WTC11 (cell line): ENCODE data around the gene TTN. TPM values are rescaled to one million over a fixed set of nuclear protein-coding genes. Genes with fewer than 3 reads are reported as not detected.

Source experiments
- ATAC-seq: fragments of 200-7000 bp; cut with Tn5 transposase; 2 replicates; pipeline ENCODE4 v1.10.0; 2021; ENCODE audit warnings: mild to moderate bottlenecking, moderate library complexity
- CTCF ChIA-PET: fragments of 300-600 bp; sonication (Branson Sonifier 250); formaldehyde crosslinking; loops from one replicate; lab custom pipeline; 2021; ENCODE audit warnings: antibody characterized with exemption; lab: Charles Lee
- POLR2A ChIA-PET: fragments of 350-600 bp; sonication (Branson Sonifier 250); formaldehyde crosslinking; loops from one replicate; lab custom pipeline; 2021; ENCODE audit warnings: antibody characterized with exemption; lab: Charles Lee
- DNase-seq: peaks from one replicate; pipeline ENCODE4 v3.0.0; 2021; ENCODE audit warnings: low spot score
- H3K27ac Mint-ChIP-seq: 2 replicates; pipeline ENCODE4 v1.8.0; 2021; ENCODE audit warnings: mixed read lengths
- H3K27me3 Mint-ChIP-seq: 2 replicates; pipeline ENCODE4 v1.8.0; 2021; ENCODE audit warnings: low read depth, mild to moderate bottlenecking, moderate library complexity, mixed read lengths
- H3K36me3 Mint-ChIP-seq: 2 replicates; pipeline ENCODE4 v1.8.0; 2021; ENCODE audit warnings: mixed read lengths
- H3K4me1 Mint-ChIP-seq: 2 replicates; pipeline ENCODE4 v1.8.0; 2022; ENCODE audit warnings: mixed read lengths
- H3K4me3 Mint-ChIP-seq: 2 replicates; pipeline ENCODE4 v1.8.0; 2021; ENCODE audit warnings: mild to moderate bottlenecking, moderate library complexity, mixed read lengths
- H3K9me3 Mint-ChIP-seq: 2 replicates; pipeline ENCODE4 v1.8.0; 2021; ENCODE audit warnings: mixed read lengths
- ATF1 ChIP-seq: sonication (generic); formaldehyde crosslinking; IDR thresholded peaks from 2 replicates; pipeline ENCODE4 v1.8.1; 2023; ENCODE audit warnings: mild to moderate bottlenecking, moderate library complexity, missing genetic modification reagents
- ATF2 ChIP-seq: sonication (generic); formaldehyde crosslinking; IDR thresholded peaks from 2 replicates; pipeline ENCODE4 v1.8.1; 2022; ENCODE audit warnings: low read depth, missing genetic modification reagents, borderline replicate concordance
- CREM ChIP-seq: sonication (generic); formaldehyde crosslinking; IDR thresholded peaks from 2 replicates; pipeline ENCODE4 v1.8.1; 2022; ENCODE audit warnings: mild to moderate bottlenecking, missing genetic modification reagents, moderate library complexity
- FOXJ3 ChIP-seq: sonication (generic); formaldehyde crosslinking; IDR thresholded peaks from 2 replicates; pipeline ENCODE4 v1.9.0; 2021; ENCODE audit warnings: missing genetic modification reagents, mild to moderate bottlenecking, borderline replicate concordance
- IRF2 ChIP-seq: sonication (generic); formaldehyde crosslinking; IDR thresholded peaks from 2 replicates; pipeline ENCODE4 v1.8.0; 2022; ENCODE audit warnings: low read depth, missing genetic modification reagents, borderline replicate concordance
- JUN ChIP-seq: sonication (generic); formaldehyde crosslinking; IDR thresholded peaks from 2 replicates; pipeline ENCODE4 v1.8.0; 2023; ENCODE audit warnings: mild to moderate bottlenecking, missing genetic modification reagents
- KAT7 ChIP-seq: sonication (generic); formaldehyde crosslinking; IDR thresholded peaks from 2 replicates; pipeline ENCODE4 v1.8.1; 2023; ENCODE audit warnings: missing genetic modification reagents, mild to moderate bottlenecking, borderline replicate concordance
- MAX ChIP-seq: sonication (generic); formaldehyde crosslinking; IDR thresholded peaks from 2 replicates; pipeline ENCODE4 v1.8.0; 2022; ENCODE audit warnings: mild to moderate bottlenecking, missing genetic modification reagents
- NFATC4 ChIP-seq: fragments of 250-450 bp; sonication (Bioruptor Pico); IDR thresholded peaks from 2 replicates; pipeline ENCODE4 v1.9.0; 2021; ENCODE audit warnings: mild to moderate bottlenecking
- RELA ChIP-seq: sonication (generic); formaldehyde crosslinking; IDR thresholded peaks from 2 replicates; pipeline ENCODE4 v1.8.1; 2022; ENCODE audit warnings: missing genetic modification reagents, mild to moderate bottlenecking, borderline replicate concordance
- SMAD4 ChIP-seq: sonication (generic); formaldehyde crosslinking; IDR thresholded peaks from 2 replicates; pipeline ENCODE4 v1.8.0; 2022; ENCODE audit warnings: mild to moderate bottlenecking, missing genetic modification reagents
- SOX15 ChIP-seq: fragments of 250-450 bp; sonication (Bioruptor Pico); IDR thresholded peaks from 2 replicates; pipeline ENCODE4 v1.9.0; 2021; ENCODE audit warnings: mild to moderate bottlenecking
- TP53 ChIP-seq: sonication (generic); formaldehyde crosslinking; IDR thresholded peaks from 2 replicates; pipeline ENCODE4 v1.8.1; 2023; ENCODE audit warnings: mild to moderate bottlenecking, missing genetic modification reagents
- ZNF232 ChIP-seq: sonication (generic); formaldehyde crosslinking; IDR thresholded peaks from 2 replicates; pipeline ENCODE4 v1.8.0; 2022; ENCODE audit warnings: mild to moderate bottlenecking, missing genetic modification reagents
- total RNA-seq: library from RNA; stranded (reverse); gene quantifications from 3 replicates; pipeline ENCODE4 v1.2.3, GENCODE V29; 2021
- TF ChIP-seq, protein P1 (sequence below): fragments of 250-450 bp; sonication (Bioruptor Pico); IDR thresholded peaks from 2 replicates; pipeline ENCODE4 v1.9.0; 2021; ENCODE audit warnings: mild to moderate bottlenecking, borderline replicate concordance
- TF ChIP-seq, protein P2 (sequence below): sonication (generic); formaldehyde crosslinking; IDR thresholded peaks from 2 replicates; pipeline ENCODE4 v1.8.1; 2022; ENCODE audit warnings: missing genetic modification reagents, borderline replicate concordance
- TF ChIP-seq, protein P3 (sequence below): sonication (generic); formaldehyde crosslinking; conservative IDR thresholded peaks from 2 replicates; pipeline ENCODE4 v1.8.1; 2022; ENCODE audit warnings: mild to moderate bottlenecking, missing genetic modification reagents
- TF ChIP-seq, protein P4 (sequence below): sonication (generic); formaldehyde crosslinking; IDR thresholded peaks from 2 replicates; pipeline ENCODE4 v1.8.0; 2022; ENCODE audit warnings: missing genetic modification reagents
- TF ChIP-seq, protein P5 (sequence below): fragments of 250-450 bp; sonication (Bioruptor Pico); IDR thresholded peaks from 2 replicates; pipeline ENCODE4 v1.9.0; 2021; ENCODE audit warnings: mild to moderate bottlenecking

The TTN gene
- total RNA-seq, 1 experiment from 2014 or later, result 4.7 TPM

DNA sequence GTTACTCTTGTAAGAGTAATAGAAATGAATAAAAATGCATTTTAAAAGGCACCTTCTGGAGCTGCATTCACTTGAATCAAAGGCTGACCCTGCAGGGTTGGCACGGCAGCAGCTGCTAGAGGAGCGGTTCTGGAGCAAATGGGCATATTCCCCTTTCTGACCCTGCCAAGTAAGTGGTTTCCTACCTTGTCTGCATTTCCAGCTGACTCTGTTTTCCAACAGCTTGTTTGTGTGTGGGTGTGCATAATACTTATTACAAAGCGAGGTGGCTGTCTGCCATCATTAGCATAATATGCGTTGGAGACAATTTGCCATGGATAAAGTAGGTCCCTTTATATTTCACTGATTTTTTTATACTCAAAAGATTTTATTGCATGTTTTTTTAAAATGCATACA lies 21.3 kb upstream of the TTN start:
- Mint-ChIP-seq H3K4me3 (no peak overlapping the region), H3K4me1 (peaks cover 13% of the 10 kb centered on the region), H3K27me3 (no peaks in the 10 kb centered on the region), H3K9me3 (peaks cover 6% of the 10 kb centered on the region; the same call in 1 of the 2 replicates), H3K27ac (no peak overlapping the region), H3K36me3 (no peaks in the 10 kb centered on the region)
- no peak for DNase-seq
- CTCF ChIA-PET, result no interaction called here
- TF ChIP-seq, protein P1, sequence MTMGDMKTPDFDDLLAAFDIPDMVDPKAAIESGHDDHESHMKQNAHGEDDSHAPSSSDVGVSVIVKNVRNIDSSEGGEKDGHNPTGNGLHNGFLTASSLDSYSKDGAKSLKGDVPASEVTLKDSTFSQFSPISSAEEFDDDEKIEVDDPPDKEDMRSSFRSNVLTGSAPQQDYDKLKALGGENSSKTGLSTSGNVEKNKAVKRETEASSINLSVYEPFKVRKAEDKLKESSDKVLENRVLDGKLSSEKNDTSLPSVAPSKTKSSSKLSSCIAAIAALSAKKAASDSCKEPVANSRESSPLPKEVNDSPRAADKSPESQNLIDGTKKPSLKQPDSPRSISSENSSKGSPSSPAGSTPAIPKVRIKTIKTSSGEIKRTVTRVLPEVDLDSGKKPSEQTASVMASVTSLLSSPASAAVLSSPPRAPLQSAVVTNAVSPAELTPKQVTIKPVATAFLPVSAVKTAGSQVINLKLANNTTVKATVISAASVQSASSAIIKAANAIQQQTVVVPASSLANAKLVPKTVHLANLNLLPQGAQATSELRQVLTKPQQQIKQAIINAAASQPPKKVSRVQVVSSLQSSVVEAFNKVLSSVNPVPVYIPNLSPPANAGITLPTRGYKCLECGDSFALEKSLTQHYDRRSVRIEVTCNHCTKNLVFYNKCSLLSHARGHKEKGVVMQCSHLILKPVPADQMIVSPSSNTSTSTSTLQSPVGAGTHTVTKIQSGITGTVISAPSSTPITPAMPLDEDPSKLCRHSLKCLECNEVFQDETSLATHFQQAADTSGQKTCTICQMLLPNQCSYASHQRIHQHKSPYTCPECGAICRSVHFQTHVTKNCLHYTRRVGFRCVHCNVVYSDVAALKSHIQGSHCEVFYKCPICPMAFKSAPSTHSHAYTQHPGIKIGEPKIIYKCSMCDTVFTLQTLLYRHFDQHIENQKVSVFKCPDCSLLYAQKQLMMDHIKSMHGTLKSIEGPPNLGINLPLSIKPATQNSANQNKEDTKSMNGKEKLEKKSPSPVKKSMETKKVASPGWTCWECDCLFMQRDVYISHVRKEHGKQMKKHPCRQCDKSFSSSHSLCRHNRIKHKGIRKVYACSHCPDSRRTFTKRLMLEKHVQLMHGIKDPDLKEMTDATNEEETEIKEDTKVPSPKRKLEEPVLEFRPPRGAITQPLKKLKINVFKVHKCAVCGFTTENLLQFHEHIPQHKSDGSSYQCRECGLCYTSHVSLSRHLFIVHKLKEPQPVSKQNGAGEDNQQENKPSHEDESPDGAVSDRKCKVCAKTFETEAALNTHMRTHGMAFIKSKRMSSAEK, result no peak
- no peak for TF ChIP-seq MAX (CRISPR knock-in tag)
- TF ChIP-seq KAT7 (CRISPR knock-in tag), result no peak
- TF ChIP-seq, protein P2, sequence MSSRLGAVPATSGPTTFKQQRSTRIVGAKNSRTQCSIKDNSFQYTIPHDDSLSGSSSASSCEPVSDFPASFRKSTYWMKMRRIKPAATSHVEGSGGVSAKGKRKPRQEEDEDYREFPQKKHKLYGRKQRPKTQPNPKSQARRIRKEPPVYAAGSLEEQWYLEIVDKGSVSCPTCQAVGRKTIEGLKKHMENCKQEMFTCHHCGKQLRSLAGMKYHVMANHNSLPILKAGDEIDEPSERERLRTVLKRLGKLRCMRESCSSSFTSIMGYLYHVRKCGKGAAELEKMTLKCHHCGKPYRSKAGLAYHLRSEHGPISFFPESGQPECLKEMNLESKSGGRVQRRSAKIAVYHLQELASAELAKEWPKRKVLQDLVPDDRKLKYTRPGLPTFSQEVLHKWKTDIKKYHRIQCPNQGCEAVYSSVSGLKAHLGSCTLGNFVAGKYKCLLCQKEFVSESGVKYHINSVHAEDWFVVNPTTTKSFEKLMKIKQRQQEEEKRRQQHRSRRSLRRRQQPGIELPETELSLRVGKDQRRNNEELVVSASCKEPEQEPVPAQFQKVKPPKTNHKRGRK (CRISPR knock-in tag), result no peak
- TF ChIP-seq ZNF232 (CRISPR knock-in tag), result no peak
- TF ChIP-seq JUN, result no peak
- TF ChIP-seq, protein P3, sequence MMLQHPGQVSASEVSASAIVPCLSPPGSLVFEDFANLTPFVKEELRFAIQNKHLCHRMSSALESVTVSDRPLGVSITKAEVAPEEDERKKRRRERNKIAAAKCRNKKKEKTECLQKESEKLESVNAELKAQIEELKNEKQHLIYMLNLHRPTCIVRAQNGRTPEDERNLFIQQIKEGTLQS (CRISPR knock-in tag), result no peak
- no peak for TF ChIP-seq SOX15
- TF ChIP-seq TP53 (CRISPR knock-in tag), result no peak
- no peak for TF ChIP-seq ATF1 (CRISPR knock-in tag)
- TF ChIP-seq, protein P4, sequence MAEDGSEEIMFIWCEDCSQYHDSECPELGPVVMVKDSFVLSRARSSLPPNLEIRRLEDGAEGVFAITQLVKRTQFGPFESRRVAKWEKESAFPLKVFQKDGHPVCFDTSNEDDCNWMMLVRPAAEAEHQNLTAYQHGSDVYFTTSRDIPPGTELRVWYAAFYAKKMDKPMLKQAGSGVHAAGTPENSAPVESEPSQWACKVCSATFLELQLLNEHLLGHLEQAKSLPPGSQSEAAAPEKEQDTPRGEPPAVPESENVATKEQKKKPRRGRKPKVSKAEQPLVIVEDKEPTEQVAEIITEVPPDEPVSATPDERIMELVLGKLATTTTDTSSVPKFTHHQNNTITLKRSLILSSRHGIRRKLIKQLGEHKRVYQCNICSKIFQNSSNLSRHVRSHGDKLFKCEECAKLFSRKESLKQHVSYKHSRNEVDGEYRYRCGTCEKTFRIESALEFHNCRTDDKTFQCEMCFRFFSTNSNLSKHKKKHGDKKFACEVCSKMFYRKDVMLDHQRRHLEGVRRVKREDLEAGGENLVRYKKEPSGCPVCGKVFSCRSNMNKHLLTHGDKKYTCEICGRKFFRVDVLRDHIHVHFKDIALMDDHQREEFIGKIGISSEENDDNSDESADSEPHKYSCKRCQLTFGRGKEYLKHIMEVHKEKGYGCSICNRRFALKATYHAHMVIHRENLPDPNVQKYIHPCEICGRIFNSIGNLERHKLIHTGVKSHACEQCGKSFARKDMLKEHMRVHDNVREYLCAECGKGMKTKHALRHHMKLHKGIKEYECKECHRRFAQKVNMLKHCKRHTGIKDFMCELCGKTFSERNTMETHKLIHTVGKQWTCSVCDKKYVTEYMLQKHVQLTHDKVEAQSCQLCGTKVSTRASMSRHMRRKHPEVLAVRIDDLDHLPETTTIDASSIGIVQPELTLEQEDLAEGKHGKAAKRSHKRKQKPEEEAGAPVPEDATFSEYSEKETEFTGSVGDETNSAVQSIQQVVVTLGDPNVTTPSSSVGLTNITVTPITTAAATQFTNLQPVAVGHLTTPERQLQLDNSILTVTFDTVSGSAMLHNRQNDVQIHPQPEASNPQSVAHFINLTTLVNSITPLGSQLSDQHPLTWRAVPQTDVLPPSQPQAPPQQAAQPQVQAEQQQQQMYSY, result no peak
- TF ChIP-seq FOXJ3 (CRISPR knock-in tag), result no peak
- no peak for TF ChIP-seq CREM (CRISPR knock-in tag)
- TF ChIP-seq, protein P5, sequence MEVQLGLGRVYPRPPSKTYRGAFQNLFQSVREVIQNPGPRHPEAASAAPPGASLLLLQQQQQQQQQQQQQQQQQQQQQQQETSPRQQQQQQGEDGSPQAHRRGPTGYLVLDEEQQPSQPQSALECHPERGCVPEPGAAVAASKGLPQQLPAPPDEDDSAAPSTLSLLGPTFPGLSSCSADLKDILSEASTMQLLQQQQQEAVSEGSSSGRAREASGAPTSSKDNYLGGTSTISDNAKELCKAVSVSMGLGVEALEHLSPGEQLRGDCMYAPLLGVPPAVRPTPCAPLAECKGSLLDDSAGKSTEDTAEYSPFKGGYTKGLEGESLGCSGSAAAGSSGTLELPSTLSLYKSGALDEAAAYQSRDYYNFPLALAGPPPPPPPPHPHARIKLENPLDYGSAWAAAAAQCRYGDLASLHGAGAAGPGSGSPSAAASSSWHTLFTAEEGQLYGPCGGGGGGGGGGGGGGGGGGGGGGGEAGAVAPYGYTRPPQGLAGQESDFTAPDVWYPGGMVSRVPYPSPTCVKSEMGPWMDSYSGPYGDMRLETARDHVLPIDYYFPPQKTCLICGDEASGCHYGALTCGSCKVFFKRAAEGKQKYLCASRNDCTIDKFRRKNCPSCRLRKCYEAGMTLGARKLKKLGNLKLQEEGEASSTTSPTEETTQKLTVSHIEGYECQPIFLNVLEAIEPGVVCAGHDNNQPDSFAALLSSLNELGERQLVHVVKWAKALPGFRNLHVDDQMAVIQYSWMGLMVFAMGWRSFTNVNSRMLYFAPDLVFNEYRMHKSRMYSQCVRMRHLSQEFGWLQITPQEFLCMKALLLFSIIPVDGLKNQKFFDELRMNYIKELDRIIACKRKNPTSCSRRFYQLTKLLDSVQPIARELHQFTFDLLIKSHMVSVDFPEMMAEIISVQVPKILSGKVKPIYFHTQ, result no peak
- no peak for TF ChIP-seq NFATC4
- no peak for TF ChIP-seq ATF2
- TF ChIP-seq IRF2 (CRISPR knock-in tag), result no peak
- no peak for TF ChIP-seq RELA (CRISPR knock-in tag)
- no peak for TF ChIP-seq SMAD4 (CRISPR knock-in tag)
- ATAC-seq, result no peak
- POLR2A ChIA-PET, result no interaction called here
